ENCODE data around the gene CAV3. TPM values are rescaled to one million over a fixed set of nuclear protein-coding genes. Genes with fewer than 3 reads are reported as not detected.

Gene CAV3
- total RNA-seq, 3 donors from 2014 or later = not detected

DNA sequence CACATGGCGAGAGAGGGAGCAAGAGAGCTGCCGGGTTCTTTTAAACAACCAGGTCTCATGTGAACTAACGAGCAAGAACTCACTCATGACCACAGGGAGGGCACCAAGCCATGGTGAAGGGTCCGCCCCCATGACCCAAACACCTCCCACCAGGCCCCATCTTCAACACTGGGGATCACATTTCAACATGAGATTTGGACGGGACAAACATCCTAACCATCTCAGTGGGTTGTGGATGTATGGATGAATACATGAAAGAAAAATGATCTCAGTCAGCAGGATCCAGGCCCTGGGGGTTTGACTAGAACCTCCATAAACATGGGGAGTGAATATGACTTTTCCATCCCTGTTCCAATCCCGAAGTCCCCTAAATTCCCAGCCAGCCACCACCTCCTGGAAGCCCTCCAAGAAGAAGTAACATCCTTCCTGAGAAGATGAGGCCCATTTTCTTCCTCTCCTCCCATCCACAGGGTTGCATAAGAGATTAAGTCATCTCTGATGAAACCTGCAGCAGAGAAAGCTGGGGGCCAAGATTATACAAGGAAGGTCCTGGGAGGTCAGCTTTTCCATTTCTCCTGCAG is 9.5 kb downstream of the CAV3 start:
- Histone ChIP-seq H3K4me1 (ENCODE audit: low read depth) (no peaks in the 10 kb centered on the region), H3K9me3 (no peaks in the 10 kb centered on the region), H3K36me3 (ENCODE audit: low read depth) (no peaks in the 10 kb centered on the region), H3K4me3 (no peak overlapping the region)
- ATAC-seq = no peak
- DNase-seq = no peak
- TF ChIP-seq, protein P1, sequence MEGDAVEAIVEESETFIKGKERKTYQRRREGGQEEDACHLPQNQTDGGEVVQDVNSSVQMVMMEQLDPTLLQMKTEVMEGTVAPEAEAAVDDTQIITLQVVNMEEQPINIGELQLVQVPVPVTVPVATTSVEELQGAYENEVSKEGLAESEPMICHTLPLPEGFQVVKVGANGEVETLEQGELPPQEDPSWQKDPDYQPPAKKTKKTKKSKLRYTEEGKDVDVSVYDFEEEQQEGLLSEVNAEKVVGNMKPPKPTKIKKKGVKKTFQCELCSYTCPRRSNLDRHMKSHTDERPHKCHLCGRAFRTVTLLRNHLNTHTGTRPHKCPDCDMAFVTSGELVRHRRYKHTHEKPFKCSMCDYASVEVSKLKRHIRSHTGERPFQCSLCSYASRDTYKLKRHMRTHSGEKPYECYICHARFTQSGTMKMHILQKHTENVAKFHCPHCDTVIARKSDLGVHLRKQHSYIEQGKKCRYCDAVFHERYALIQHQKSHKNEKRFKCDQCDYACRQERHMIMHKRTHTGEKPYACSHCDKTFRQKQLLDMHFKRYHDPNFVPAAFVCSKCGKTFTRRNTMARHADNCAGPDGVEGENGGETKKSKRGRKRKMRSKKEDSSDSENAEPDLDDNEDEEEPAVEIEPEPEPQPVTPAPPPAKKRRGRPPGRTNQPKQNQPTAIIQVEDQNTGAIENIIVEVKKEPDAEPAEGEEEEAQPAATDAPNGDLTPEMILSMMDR (IDR thresholded peaks at IDR 0.05) = no peak
- intact Hi-C loops (cut with DNase I, micrococcal nuclease) = no loop called here

DNA sequence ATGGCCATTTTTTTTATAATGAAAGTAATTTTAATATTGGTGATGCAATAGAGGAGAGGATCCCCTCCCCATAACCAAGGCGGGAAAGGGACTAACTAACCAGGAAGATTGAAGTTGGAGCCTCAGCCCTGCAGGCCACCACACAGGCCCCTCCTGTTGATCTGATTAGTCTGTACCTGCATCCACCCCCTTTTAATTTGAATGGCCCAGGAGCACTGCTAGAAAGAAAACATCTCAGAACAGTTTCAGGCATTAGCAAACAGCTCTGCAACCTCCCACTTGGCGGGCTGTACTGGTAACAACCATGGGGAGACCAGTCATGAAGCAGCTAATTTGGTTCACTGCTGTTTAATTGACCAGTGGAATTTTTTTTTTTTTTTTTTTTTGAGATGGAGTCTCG is 10.3 kb downstream of the CAV3 start:
- H3K9me3 ChIP-seq = no peaks in the 10 kb centered on the region
- intact Hi-C loops (cut with DNase I, micrococcal nuclease) = no loop called here
- DNase-seq (no peak), ATAC-seq (no peak)
- no peaks in the 10 kb centered on the region for H3K4me1 ChIP-seq (ENCODE audit: low read depth)
- no peak overlapping the region for H3K4me3 ChIP-seq
- H3K36me3 ChIP-seq (ENCODE audit: low read depth) = no peaks in the 10 kb centered on the region
- TF ChIP-seq, protein P1 (IDR thresholded peaks at IDR 0.05) = no peak

DNA sequence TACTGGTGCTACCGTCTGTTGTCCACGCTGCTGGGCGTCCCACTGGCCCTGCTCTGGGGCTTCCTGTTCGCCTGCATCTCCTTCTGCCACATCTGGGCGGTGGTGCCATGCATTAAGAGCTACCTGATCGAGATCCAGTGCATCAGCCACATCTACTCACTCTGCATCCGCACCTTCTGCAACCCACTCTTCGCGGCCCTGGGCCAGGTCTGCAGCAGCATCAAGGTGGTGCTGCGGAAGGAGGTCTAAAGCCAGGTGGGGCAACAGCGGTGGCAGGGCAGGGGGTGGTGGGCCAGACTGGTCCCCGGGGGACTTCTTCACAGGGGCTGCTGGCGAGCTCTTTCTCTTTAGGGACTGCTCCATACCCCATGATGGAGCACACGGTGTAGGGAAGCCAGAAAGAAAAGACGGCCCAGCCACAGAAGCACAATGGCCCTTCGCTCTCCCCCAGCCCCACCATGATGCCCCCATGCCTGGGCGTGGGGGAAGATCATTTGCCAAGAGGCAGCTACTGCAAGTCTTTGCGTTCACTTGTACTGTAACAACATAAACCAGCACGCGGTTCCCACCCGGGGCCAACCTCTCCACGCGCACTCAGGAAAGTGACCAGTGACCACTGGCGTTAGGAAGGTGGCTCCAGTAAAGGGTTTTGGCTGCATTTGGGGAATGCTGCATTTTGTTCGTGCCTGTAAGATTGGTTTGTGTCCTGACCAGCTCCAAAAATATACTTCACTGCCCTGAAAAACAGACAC is 12.2 kb downstream of the CAV3 start:
- no peaks in the 10 kb centered on the region for H3K4me1 ChIP-seq (ENCODE audit: low read depth)
- no peak overlapping the region for H3K4me3 ChIP-seq
- H3K36me3 ChIP-seq (ENCODE audit: low read depth) = no peaks in the 10 kb centered on the region
- TF ChIP-seq, protein P1 (IDR thresholded peaks at IDR 0.05) = no peak
- no peak for ATAC-seq
- intact Hi-C loops (cut with DNase I, micrococcal nuclease) = no loop called here
- H3K9me3 ChIP-seq = no peaks in the 10 kb centered on the region
- no peak for DNase-seq

DNA sequence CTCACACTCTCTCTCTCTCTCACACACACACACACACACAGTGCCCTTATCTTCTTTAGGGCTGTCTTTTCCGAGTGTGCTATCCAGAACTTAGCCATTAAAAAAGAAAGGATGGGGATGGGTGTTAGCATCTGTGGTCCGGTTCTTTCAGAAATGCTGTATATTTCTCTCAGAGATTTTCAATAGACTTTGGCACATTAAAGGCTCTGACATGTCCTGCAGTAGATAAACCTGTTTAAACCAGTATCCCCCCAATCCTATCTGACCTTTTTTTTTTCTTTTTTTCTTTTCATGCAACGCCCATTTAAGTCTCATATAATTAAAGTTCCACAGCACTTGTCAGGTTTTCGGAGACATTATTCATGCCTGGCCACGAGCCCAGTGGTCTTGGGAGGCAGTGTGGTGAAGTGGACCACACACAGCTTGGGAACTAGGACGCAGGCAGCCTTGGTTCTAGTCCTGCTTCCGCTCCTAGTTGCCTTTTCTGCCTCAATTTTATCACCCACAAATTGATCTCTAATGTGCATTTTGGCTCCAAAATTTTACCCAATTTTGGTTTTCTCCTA is 13.3 kb downstream of the CAV3 start:
- H3K9me3 ChIP-seq = no peaks in the 10 kb centered on the region
- no peak for ATAC-seq
- TF ChIP-seq, protein P1 (IDR thresholded peaks at IDR 0.05) = no peak
- no peaks in the 10 kb centered on the region for H3K36me3 ChIP-seq (ENCODE audit: low read depth)
- H3K4me1 ChIP-seq (ENCODE audit: low read depth) = no peaks in the 10 kb centered on the region
- intact Hi-C loops (cut with DNase I, micrococcal nuclease) = no loop called here
- H3K4me3 ChIP-seq = no peak overlapping the region
- DNase-seq = no peak

DNA sequence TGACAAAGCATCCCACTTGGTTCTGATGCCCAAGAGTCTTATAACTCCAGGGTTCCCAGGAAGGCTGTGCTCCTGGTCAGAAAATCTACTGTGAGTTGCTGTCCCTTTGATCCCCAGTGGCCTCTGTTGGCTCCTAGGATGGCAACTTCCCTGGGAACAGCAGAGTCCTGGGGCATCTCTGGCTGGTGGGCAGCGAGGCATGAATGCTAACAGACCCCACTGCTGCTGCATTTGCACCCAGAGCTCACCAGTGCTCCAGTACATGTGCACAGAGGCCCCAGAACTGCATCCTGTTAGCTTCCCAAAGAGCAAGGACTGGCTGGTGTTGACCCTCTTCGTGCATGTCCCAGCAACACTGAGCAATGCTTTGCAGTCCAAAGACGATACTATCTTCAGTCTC is 15.7 kb downstream of the CAV3 start:
- no peaks in the 10 kb centered on the region for H3K36me3 ChIP-seq (ENCODE audit: low read depth)
- no peak for ATAC-seq
- no peak overlapping the region for H3K4me3 ChIP-seq
- no peak for DNase-seq
- intact Hi-C loops (cut with DNase I, micrococcal nuclease) = no loop called here
- no peaks in the 10 kb centered on the region for H3K4me1 ChIP-seq (ENCODE audit: low read depth)
- TF ChIP-seq, protein P1 (IDR thresholded peaks at IDR 0.05) = no peak
- H3K9me3 ChIP-seq = no peaks in the 10 kb centered on the region
